HL-60 (cell line): ENCODE data around the gene KLKB1.

ENCODE experiments used
- GABPA ChIP-seq: IDR thresholded peaks from 2 replicates; pipeline ENCODE4 v1.6.1; 2012; ENCODE audit warnings: low read depth
- POLR2AphosphoS5 ChIP-seq: IDR thresholded peaks from 2 replicates; pipeline ENCODE4 v1.6.1; 2012; ENCODE audit warnings: low read depth
- SPI1 ChIP-seq: IDR thresholded peaks from 2 replicates; pipeline ENCODE4 v1.6.1; 2012; ENCODE audit warnings: low read depth, mild to moderate bottlenecking, borderline replicate concordance
- TF ChIP-seq, protein P1 (sequence below): IDR thresholded peaks from one replicate; pipeline ENCODE4 v1.5.1; 2011; ENCODE audit warnings: low read length, control low read depth, inconsistent platforms; ENCODE audit not compliant: insufficient read depth
- TF ChIP-seq, protein P2 (sequence below): IDR thresholded peaks from 2 replicates; pipeline ENCODE4 v1.6.1; 2012; ENCODE audit warnings: low read depth; ENCODE audit not compliant: insufficient replicate concordance

DNA sequence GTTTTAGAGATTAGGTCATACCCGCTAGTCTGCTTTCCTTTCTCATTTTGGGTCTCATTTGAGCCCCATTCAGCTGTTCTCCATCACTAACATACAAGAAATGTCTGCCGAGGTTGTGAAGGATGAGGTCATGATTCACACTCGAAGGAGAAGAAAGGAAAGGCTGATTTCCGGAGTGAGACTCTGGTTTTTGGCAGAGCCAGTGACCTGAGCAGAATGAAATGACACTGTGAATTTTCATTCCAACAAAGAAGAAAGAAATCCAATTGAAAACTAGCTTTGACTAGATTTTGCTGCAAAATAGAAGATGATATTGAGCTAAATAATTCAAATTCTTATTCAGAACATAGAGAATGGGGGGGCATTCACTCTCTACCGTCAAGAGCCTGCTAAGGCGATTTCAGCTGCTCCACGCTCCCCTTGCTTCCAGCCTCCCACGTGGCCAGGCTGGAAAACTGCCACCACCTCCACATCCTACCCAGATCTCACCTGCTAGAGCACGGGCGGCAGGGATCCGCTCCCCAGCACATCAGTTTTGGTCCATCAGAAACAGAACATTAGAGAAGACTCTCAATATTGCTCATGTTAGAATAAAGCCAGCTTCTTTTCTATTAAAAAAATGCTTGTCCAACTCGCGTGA lies 77.7 kb downstream of the KLKB1 start:
- TF ChIP-seq, protein P1, sequence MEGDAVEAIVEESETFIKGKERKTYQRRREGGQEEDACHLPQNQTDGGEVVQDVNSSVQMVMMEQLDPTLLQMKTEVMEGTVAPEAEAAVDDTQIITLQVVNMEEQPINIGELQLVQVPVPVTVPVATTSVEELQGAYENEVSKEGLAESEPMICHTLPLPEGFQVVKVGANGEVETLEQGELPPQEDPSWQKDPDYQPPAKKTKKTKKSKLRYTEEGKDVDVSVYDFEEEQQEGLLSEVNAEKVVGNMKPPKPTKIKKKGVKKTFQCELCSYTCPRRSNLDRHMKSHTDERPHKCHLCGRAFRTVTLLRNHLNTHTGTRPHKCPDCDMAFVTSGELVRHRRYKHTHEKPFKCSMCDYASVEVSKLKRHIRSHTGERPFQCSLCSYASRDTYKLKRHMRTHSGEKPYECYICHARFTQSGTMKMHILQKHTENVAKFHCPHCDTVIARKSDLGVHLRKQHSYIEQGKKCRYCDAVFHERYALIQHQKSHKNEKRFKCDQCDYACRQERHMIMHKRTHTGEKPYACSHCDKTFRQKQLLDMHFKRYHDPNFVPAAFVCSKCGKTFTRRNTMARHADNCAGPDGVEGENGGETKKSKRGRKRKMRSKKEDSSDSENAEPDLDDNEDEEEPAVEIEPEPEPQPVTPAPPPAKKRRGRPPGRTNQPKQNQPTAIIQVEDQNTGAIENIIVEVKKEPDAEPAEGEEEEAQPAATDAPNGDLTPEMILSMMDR: no peak
- TF ChIP-seq POLR2AphosphoS5 (no peak), SPI1 (no peak), GABPA (no peak)
- TF ChIP-seq, protein P2, sequence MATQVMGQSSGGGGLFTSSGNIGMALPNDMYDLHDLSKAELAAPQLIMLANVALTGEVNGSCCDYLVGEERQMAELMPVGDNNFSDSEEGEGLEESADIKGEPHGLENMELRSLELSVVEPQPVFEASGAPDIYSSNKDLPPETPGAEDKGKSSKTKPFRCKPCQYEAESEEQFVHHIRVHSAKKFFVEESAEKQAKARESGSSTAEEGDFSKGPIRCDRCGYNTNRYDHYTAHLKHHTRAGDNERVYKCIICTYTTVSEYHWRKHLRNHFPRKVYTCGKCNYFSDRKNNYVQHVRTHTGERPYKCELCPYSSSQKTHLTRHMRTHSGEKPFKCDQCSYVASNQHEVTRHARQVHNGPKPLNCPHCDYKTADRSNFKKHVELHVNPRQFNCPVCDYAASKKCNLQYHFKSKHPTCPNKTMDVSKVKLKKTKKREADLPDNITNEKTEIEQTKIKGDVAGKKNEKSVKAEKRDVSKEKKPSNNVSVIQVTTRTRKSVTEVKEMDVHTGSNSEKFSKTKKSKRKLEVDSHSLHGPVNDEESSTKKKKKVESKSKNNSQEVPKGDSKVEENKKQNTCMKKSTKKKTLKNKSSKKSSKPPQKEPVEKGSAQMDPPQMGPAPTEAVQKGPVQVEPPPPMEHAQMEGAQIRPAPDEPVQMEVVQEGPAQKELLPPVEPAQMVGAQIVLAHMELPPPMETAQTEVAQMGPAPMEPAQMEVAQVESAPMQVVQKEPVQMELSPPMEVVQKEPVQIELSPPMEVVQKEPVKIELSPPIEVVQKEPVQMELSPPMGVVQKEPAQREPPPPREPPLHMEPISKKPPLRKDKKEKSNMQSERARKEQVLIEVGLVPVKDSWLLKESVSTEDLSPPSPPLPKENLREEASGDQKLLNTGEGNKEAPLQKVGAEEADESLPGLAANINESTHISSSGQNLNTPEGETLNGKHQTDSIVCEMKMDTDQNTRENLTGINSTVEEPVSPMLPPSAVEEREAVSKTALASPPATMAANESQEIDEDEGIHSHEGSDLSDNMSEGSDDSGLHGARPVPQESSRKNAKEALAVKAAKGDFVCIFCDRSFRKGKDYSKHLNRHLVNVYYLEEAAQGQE: no peak
